ENCODE measurements around the gene CLCN4. TPM values are rescaled to one million over a fixed set of nuclear protein-coding genes. Genes with fewer than 3 reads are reported as not detected.

CLCN4 gene
- total RNA-seq, 1 experiment from 2014 or later = 6.9 TPM

DNA sequence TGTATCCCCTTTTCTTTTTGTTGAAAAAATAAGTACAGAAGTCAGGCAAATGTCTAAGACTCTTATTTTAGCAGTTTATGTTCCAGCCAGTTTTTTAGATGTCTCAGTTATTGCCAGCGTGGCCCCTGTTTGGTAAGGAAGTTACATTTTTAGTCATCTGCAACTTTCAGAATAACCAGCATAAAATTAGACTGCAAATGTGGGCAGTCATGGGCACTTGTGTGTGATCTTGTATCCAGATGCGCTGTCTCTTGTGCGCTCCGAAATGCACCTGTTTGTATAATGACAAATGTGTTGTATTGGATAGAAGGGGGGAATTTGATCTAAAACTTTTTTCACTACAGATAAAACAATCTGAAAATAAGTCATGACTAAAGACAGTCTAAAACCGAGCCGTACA lies 44.3 kb upstream of the CLCN4 start:
- H4K20me1 ChIP-seq (ENCODE audit: control insufficient read depth, insufficient read depth, insufficient read length) = no peaks in the 10 kb centered on the region
- H3K23ac ChIP-seq (ENCODE audit: insufficient read length, low read depth, low read length) = no peak overlapping the region
- H2AFZ ChIP-seq (ENCODE audit: low read length) = no peak overlapping the region
- H3K79me1 ChIP-seq (ENCODE audit: insufficient read depth, low read depth, low read length, poor library complexity, severe bottlenecking) = no peaks in the 10 kb centered on the region
- no peak overlapping the region for H2BK20ac ChIP-seq (ENCODE audit: low read depth, low read length, poor library complexity, severe bottlenecking)
- no peak overlapping the region for H4K8ac ChIP-seq (replicated peaks; ENCODE audit: insufficient read length, low read depth, low read length)
- no peaks in the 10 kb centered on the region for H3K79me2 ChIP-seq (ENCODE audit: insufficient read depth, low read length)
- H2AK5ac ChIP-seq (ENCODE audit: insufficient read length, low read length) = no peak overlapping the region
- no peak overlapping the region for H2BK5ac ChIP-seq (ENCODE audit: insufficient read length, low read length)
- no peak overlapping the region for H3K4me3 Mint-ChIP-seq
- H2BK120ac ChIP-seq (ENCODE audit: low read depth, low read length, poor library complexity, severe bottlenecking) = no peak overlapping the region
- H3K18ac ChIP-seq (ENCODE audit: insufficient read length, low read depth, low read length) = no peak overlapping the region
- no peak overlapping the region for H4K5ac ChIP-seq (ENCODE audit: insufficient read length, low read depth, low read length)
- H3K4me2 ChIP-seq (ENCODE audit: insufficient read depth, insufficient read length, low read length) = no peak overlapping the region
- no peaks in the 10 kb centered on the region; the same call in 1 of the 2 replicates for H3K27me3 Mint-ChIP-seq (ENCODE audit: low read depth)
- H3K4me1 Mint-ChIP-seq = peaks cover 3 to 13% of the 10 kb centered on the region in 2 experiments
- H3K23me2 ChIP-seq (ENCODE audit: insufficient read length, low read depth, low read length, poor library complexity, severe bottlenecking) = no peaks in the 10 kb centered on the region
- no peak overlapping the region for H2BK12ac ChIP-seq (ENCODE audit: insufficient read length, low read depth, low read length)
- no peak overlapping the region for H3T11ph ChIP-seq (ENCODE audit: low read length)
- 0 out of 2 replicates have a peak, but pooled peaks cover 2% of the 10 kb centered on the region for H3K4me1 ChIP-seq (ENCODE audit: insufficient read depth, low read length)
- no peak overlapping the region for H4K91ac ChIP-seq (ENCODE audit: insufficient read length, low read depth, low read length)
- no peak overlapping the region for H3K14ac ChIP-seq (ENCODE audit: insufficient read depth, low read length)
- peaks cover 5% of the 10 kb centered on the region for H3K9me3 ChIP-seq (ENCODE audit: control insufficient read depth, low read depth, low read length)
- no peak overlapping the region for H2BK15ac ChIP-seq (ENCODE audit: low read depth, low read length)
- peaks cover 43 to 48% (median 44%) of the 10 kb centered on the region in 3 experiments for H3K36me3 Mint-ChIP-seq (ENCODE audit: insufficient read depth in 1 of 3, low read depth in 3 of 3)
- peaks cover 52 to 60% of the 10 kb centered on the region in 2 experiments for H3K9me3 Mint-ChIP-seq
- H3K9ac ChIP-seq (ENCODE audit: extremely low read depth, insufficient read length, low read length) = no peak overlapping the region
- no peak overlapping the region for H3K56ac ChIP-seq (ENCODE audit: insufficient read length, low read depth, low read length)
- TF ChIP-seq CTCF (conservative IDR thresholded peaks at IDR 0.05) = no peak
- no peak overlapping the region for H3K4ac ChIP-seq (ENCODE audit: low read depth, low read length)
- DNase-seq = no peak
- H3K27ac ChIP-seq (ENCODE audit: insufficient read length, low read depth, low read length) = no peak overlapping the region
- no peak overlapping the region for H3K27ac Mint-ChIP-seq
- WGBS (ENCODE audit: extremely low coverage, insufficient read length, low lambda C conversion rate) = no CpG with 5 or more reads among the region's 6 CpGs
- no peaks in the 10 kb centered on the region for H3K27me3 ChIP-seq (ENCODE audit: insufficient read depth, low read length)
